ENCODE measurements around the gene DCANP1. TPM values are rescaled to one million over a fixed set of nuclear protein-coding genes. Genes with fewer than 3 reads are reported as not detected.

Gene DCANP1
- polyA plus RNA-seq, 1 donor (not counting 4 experiments of a cell fraction or from before 2014, with no cell fraction given): not detected

DNA sequence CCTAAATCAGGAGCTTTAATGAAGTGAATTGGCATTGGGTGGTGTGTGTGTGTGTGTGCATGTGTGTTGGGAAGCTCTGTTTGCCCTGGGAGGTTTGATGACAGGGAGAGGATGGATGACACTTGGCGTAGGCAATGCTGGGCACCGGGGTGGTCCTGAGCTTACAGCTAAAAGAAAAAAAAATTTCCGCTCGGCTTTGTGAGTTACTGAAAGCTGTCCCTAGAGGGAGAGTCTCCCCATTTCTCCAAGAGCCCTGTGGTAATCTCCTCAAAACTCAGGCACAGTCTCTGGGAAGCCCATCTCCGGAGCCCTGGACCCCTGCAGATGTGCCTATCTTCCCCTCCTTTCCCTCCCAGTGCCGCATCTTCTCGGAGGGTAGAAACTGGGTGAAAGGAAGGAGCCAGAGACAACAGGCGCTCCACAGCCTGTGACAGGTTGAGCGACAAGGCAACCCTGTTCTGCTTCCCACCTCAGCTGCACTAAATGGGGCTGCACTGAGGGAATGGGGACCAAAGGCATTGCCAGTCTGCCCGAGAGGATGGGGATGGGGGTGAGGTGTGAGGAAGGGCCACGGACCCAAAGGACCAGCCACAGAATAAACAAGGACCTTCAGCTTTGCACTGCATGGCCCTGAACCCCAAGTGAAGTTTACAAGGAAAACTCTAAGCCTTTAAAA, 40.8 kb upstream of the DCANP1 start:
- Histone ChIP-seq H2AFZ (ENCODE audit: control insufficient read depth, low read length) (no peak overlapping the region), H3K9me3 (ENCODE audit: control insufficient read depth, low read depth, low read length) (no peaks in the 10 kb centered on the region), H3K79me2 (ENCODE audit: control insufficient read depth, insufficient read depth, low read length) (no peaks in the 10 kb centered on the region), H3K4me1 (ENCODE audit: control insufficient read depth, extremely low read depth, insufficient read depth, low read length) (peaks cover 24% of the 10 kb centered on the region), H3K9ac (ENCODE audit: control insufficient read depth, extremely low read depth, insufficient read depth, low read length) (no peak overlapping the region), H3K36me3 (ENCODE audit: control insufficient read depth in 2 of 2, extremely low read depth in 1 of 2, insufficient read depth in 2 of 2, low read length in 2 of 2) (no peaks in the 10 kb centered on the region), H3K9me1 (ENCODE audit: control insufficient read depth, extremely low read depth, insufficient read depth, low read length) (peaks cover 2% of the 10 kb centered on the region), H3K4me3 (ENCODE audit: control insufficient read depth in 2 of 3, extremely low read depth in 1 of 3, insufficient read depth in 2 of 3, low read depth in 1 of 3, low read length in 3 of 3) (no peak overlapping the region), H3K27ac (ENCODE audit: control insufficient read depth, insufficient read depth, low read length) (no peak overlapping the region), H3K27me3 (ENCODE audit: control insufficient read depth, extremely low read depth, insufficient read depth, low read length) (no peaks in the 10 kb centered on the region), H3K4me2 (ENCODE audit: control insufficient read depth, extremely low read depth, insufficient read depth, low read depth, low read length) (no peak overlapping the region), H4K20me1 (ENCODE audit: control insufficient read depth, extremely low read depth, insufficient read depth, low read length) (no peaks in the 10 kb centered on the region)
- FAIRE-seq (peak; percentile 49), DNase-seq (ENCODE audit: low read depth, low spot score) (no peak)
- dilution Hi-C loops (cut with MboI; ENCODE audit: extremely low pct_ligation_motif_present, low sequenced_read_pairs): no loop called here
- TF ChIP-seq, protein P1, sequence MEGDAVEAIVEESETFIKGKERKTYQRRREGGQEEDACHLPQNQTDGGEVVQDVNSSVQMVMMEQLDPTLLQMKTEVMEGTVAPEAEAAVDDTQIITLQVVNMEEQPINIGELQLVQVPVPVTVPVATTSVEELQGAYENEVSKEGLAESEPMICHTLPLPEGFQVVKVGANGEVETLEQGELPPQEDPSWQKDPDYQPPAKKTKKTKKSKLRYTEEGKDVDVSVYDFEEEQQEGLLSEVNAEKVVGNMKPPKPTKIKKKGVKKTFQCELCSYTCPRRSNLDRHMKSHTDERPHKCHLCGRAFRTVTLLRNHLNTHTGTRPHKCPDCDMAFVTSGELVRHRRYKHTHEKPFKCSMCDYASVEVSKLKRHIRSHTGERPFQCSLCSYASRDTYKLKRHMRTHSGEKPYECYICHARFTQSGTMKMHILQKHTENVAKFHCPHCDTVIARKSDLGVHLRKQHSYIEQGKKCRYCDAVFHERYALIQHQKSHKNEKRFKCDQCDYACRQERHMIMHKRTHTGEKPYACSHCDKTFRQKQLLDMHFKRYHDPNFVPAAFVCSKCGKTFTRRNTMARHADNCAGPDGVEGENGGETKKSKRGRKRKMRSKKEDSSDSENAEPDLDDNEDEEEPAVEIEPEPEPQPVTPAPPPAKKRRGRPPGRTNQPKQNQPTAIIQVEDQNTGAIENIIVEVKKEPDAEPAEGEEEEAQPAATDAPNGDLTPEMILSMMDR (optimal IDR thresholded peaks at IDR 0.05 in 1 of 3, IDR thresholded peaks at IDR 0.05 in 1 of 3, conservative IDR thresholded peaks at IDR 0.05 in 1 of 3; ENCODE audit: extremely low read depth in 1 of 3, insufficient read depth in 2 of 3, low read length in 3 of 3): no peak
- peak; percentile 11 for TF ChIP-seq EZH2 (IDR thresholded peaks at IDR 0.05; ENCODE audit: low read length)

DNA sequence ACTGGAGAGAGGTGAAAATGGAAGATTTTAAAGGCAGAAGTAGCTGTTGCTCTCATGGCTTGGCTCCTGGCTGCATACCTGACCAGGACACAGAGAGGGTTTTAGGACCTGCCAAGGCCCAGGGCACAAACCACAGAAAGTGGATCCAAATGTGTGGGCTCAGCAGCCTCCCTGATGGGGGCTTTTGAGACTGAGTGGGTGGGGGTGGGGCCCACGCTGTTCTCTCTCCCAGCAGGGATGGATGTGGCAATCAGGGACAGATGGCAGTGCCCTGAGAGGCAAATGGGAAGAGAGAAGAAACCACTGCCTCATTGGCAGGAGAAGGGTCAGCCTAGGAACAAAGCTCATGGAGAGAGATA, 39.9 kb upstream of the DCANP1 start:
- Histone ChIP-seq H4K20me1 (ENCODE audit: control insufficient read depth, extremely low read depth, insufficient read depth, low read length) (no peaks in the 10 kb centered on the region), H3K4me3 (ENCODE audit: control insufficient read depth in 2 of 3, extremely low read depth in 1 of 3, insufficient read depth in 2 of 3, low read depth in 1 of 3, low read length in 3 of 3) (no peak overlapping the region), H3K79me2 (ENCODE audit: control insufficient read depth, insufficient read depth, low read length) (no peaks in the 10 kb centered on the region), H3K4me2 (ENCODE audit: control insufficient read depth, extremely low read depth, insufficient read depth, low read depth, low read length) (no peak overlapping the region), H2AFZ (ENCODE audit: control insufficient read depth, low read length) (no peak overlapping the region), H3K4me1 (ENCODE audit: control insufficient read depth, extremely low read depth, insufficient read depth, low read length) (peaks cover 15% of the 10 kb centered on the region), H3K36me3 (ENCODE audit: control insufficient read depth in 2 of 2, extremely low read depth in 1 of 2, insufficient read depth in 2 of 2, low read length in 2 of 2) (no peaks in the 10 kb centered on the region), H3K9me1 (ENCODE audit: control insufficient read depth, extremely low read depth, insufficient read depth, low read length) (no peaks in the 10 kb centered on the region), H3K27me3 (ENCODE audit: control insufficient read depth, extremely low read depth, insufficient read depth, low read length) (no peaks in the 10 kb centered on the region), H3K9me3 (ENCODE audit: control insufficient read depth, low read depth, low read length) (no peaks in the 10 kb centered on the region), H3K9ac (ENCODE audit: control insufficient read depth, extremely low read depth, insufficient read depth, low read length) (no peak overlapping the region), H3K27ac (ENCODE audit: control insufficient read depth, insufficient read depth, low read length) (no peak overlapping the region)
- DNase-seq (ENCODE audit: low read depth, low spot score) (no peak), FAIRE-seq (no peak)
- TF ChIP-seq, protein P1 (optimal IDR thresholded peaks at IDR 0.05 in 1 of 3, IDR thresholded peaks at IDR 0.05 in 1 of 3, conservative IDR thresholded peaks at IDR 0.05 in 1 of 3; ENCODE audit: extremely low read depth in 1 of 3, insufficient read depth in 2 of 3, low read length in 3 of 3): no peak
- TF ChIP-seq EZH2 (IDR thresholded peaks at IDR 0.05; ENCODE audit: low read length): no peak
- dilution Hi-C loops (cut with MboI; ENCODE audit: extremely low pct_ligation_motif_present, low sequenced_read_pairs): no loop called here

Measured in keratinocyte (primary cell).